GM11168 (cell line): Measurements from ENCODE around the gene USP13.
"Not testable (repeated sequence)": the region's sequence is repeated elsewhere in the genome, so short reads cannot be mapped to it uniquely, and the experiment has no call there.

Experiments
- in situ Hi-C: fragments of 300-500 bp; cut with MboI; formaldehyde crosslinking; loops from one replicate; pipeline ENCODE4 v1.12.0; 2022; ENCODE audit warnings: low sequenced_read_pairs; ENCODE audit not compliant: unreplicated experiment

Gene USP13

DNA sequence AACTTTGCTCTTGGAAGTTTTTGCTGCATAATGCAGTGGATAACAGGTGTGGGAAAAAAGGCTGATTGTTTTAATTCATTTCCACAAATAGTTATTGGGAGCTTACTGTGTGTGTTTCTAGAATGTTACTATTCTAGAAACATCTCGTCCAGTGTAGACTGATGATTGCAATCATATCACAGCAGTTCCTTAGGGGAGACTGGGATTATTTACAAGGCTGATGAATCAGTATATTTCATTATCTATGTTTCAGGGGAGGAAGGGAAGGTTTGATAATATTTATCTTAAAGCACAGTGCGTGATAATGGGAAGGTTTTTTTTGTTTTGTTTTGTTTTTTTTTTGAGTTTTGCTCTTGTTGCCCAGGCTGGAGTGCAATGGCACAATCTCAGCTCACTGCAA is 2.4 kb downstream of the USP13 start:
- in situ Hi-C loops, result no loop called here

DNA sequence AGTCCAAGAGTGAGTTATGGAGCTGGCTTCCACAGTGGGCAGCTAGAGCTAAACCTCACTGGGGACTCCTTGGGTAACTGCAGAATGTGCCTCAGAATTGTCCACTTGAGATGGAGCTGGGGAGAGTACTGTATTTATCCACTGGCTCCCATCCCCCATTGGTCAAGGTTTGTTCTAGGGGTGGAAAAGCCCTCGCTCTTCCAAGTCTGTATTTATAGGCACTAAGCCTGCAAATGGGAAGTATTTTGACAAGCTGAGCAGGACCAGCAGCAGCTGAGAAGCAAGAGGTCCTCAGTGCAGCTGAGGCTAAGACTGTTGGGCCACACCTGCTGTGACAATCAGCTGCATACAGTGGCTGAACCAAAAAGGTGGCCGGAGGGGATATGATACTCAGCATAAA is 5.8 kb downstream of the USP13 start:
- in situ Hi-C loops, result no loop called here

DNA sequence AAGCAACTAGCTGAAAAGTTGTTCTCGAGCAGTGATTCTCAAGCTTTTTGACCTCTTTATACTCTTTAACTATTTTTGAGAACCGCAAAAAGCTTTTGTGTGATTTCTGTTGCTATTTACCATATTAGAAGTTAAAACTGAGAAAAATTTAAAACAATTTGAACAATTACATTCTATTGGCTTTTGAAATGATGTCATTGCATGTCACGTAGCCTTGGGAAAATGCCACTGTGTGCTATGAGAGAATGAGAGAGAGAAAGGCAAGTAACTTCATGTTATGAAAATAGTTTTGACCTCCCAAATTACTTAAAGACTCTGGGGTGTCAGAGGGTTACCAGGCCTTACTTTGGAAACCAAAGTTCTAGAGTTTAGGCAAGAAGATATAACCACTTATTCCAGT is 8.0 kb downstream of the USP13 start:
- in situ Hi-C loops, result no loop called here

DNA sequence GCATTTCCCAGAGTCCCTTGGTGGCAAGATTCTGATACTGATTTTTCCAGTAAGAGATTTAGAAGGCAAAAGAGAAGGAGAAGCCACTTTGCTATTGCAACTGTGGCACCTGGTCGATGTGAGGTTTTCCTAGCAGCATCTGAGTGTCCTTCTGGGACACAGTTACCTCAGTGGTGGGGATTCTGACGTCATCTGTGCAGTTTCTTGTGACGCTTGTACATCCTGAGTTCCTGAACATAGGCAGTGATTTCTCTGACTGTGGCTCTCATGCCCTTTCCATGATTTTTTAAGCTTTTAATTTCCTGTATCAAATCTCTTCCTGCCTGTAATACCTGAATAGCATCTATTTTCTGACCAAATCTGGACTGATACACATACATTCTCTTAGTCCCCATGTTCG is 8.9 kb downstream of the USP13 start:
- in situ Hi-C loops, result no loop called here

DNA sequence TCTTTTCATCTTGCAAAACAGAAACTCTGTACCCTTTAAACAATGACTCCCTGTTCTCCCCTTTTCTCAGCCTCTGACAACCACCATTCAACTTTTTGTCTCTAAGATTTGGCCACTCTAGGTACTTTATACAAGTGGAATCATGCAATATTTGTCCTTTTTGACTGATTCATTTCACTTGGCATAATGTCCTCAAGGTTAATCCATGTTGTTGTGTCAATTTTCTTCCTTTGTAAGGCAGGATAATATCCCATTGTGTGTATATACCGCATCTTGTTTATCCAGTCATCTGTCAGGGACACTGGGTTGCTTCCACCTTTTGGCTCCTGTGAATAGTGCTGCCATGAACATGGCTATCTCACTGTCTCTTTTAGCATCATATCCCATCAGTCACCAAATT is 10.3 kb downstream of the USP13 start:
- in situ Hi-C loops, result no loop called here

DNA sequence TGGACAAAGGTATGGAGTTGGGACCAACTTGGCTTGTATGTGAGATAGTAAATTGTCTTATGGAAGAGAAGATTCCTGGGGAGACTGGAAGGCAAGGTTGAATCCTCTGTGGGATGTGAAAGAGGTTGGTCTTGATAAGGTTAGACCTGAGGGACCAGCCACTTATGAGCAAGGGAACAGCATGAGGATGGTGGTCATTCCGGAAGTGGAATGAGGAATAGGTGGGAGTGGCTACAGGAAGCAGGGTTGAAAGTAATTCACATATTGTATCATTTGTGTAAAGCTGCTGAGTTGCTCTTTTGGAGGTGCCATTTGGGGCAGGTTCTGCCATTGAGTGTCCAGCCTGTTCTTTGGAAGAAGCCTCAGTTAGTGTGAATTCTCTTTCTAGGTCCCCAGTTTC is 13.2 kb downstream of the USP13 start:
- in situ Hi-C loops, result no loop called here

DNA sequence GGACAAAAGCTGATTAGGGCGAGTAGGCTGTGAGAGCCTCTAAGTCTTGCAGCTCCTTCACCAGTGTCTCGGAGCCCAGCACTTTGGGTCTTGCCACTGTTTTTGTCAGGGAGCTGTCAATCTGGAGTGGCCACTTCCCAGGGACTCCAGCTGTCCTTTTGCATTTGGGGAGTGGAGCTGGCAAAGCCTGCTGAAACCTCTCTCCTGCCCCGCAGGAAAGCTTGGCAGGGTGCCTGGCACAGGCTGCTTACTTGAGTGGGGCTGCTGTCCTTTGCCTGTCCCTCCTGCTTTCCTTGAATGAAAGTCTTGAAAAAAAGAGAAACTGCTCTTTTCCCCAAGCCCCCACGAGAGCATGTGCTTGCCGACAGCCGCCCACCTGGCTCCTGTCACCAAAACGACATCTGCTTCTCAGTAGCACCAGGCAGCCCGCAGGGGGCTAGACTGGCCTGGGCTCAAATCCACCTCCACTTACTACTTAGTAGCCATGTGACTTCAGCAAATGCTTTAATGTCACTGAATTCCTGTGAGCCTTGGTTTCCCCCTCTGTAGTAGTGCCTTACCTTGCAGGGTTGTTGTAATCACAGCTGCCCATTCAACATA is 13.7 kb downstream of the USP13 start:
- in situ Hi-C loops, result no loop called here

DNA sequence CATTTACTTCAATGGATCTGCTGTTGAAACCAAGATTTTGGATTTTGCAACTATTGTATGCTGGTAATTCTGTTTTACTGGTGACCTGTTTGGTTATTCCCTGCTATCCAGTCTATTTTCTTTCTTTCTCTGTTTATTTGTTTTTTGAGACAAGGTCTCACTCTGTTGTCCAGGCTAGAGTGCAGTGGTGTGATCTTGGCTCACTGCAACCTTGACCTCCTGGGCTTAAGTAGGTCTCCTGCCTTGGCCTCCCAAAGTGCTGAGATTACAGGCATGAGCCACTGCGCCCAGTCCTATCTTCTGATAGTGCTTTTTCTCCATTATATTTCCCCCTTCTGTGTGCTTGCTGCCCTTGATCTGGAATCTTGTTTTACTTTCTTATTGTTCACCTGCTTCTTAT is 15.6 kb downstream of the USP13 start:
- in situ Hi-C loops, result no loop called here

DNA sequence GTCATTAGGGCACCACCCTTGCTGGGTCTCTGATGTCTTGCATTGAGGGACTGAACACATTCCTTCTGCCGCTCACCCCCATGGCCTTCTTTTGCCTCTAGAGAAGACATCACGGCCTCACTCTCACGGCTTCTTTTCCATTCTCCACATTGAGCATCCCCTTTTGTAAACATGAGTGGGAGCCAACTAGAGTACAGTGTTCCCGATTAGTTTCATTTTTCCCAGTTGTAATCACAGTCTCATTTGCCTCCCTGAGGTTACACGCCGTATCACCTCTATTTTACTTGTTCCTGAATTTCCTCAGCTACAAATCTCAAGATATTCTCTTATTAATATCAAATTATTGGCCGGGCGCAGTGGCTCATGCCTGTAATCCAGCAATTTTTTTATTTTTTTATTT is 17.5 kb downstream of the USP13 start:
- in situ Hi-C loops, result no loop called here

DNA sequence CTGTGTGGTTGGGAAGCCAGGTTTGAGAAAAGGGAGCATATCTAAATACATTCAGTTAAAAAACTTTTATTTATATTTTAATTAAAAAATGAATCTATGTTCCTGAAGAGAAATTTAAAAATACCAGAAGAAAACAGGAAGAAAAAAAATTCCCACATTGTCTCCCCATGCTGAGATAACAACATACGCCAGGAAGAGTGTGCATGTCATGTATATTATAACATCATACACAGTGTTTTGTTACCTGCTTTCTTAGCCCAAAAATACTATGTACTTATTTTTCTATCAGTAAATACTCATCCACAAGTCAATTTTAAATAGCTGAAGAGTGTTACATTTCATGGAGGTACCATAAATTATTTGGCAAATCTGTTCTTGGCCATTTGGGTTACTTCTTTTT is 18.5 kb downstream of the USP13 start:
- in situ Hi-C loops, result no loop called here

DNA sequence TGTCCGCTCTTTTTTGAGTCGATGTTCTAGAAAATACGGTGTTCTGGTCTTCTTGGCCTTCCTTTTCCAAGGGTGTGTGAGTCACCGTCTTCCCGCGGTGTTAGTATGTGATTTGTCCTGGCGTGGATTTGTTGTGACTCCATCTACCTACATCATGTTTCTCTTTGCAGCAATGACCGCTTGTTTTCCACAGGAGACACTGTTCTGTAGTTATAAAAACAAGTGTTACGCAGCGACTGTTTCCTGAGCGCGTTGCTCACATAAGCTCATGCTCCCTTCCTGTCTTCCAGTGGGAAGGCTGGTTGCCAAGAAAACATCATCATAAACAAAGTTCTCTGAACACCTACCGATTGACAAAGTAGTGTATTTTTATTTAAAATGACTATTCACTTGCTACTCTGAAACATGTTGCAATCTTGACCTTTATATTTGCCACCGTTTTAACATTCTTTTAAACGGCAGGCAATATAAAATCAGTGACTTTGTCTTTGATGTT is 19.0 kb downstream of the USP13 start:
- in situ Hi-C loops, result no loop called here

DNA sequence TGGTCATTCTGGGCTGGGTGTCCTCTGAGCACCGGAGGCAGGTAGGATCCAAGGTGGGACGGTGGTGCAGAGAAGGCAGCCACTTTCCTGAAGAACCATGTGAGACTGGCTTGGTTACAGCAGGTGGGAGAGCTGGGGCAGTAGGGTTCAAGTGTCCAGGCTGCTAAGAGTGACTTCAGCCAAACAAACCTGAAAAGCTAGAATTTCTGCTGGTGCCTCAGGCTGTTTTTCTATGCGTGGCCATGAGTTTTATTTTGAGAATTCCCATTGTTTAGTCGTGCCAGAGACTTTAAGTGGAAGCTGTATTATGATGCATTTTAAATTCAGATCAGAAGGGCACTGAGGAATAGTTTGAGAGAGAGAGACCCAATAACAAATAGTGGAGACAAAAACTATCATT is 20.1 kb downstream of the USP13 start:
- in situ Hi-C loops, result no loop called here

DNA sequence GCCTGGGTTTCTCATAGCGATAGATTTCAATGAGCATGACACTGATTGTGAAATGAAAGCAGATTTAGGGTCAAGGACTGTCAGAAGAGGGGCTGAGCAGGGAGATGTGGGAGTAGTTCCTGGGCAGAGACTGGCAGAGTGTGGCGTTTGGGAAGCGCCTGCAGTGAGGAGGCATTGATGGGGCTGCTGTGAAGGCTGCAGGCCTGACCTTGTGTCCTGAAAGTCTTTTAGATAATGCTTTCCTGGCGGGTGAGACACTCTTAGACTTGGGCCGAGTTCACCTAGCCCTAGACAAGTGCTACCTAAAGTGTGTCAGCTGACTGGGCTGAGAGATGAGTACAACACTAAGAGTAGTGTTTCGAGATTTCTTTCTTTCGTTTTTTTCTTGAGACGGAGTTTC is 20.7 kb downstream of the USP13 start:
- in situ Hi-C loops, result no loop called here

DNA sequence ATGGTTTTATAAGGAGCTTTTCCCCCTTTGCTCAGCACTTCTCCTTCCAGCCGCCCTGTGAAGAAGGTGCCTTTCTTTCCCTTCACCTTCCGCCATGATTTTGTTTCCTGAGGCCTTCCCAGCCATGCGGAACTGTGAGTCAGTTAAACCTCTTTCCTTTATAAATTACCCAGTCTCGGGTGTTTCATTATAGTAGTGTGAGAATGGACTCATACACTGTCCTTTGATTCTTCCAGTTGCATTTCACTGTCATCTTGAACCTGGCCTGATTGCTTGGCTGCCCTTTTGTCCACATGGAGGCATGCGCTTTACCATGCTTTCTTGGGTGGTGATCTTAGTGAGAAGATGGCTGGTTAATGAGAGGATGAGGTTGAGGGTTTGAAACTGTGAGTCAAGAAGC is 23.2 kb downstream of the USP13 start:
- in situ Hi-C loops, result no loop called here

DNA sequence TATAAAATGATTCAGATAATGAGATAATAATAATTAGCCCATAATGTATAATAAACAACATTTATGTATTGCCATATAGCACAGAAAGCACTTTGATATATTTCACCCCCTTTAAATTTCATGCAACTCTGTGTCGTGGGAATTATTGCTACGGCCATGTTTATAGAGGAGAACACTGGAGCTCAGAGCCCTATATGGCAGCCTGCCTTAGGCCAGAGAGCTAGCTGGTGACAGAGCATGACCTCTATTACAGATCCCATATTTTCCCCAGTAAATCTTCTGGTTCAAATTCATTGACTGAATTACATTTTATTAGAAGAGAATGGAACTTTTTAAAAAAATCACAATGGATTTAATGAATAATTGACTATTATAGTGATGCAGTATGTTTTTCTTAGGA is 25.0 kb downstream of the USP13 start:
- in situ Hi-C loops, result no loop called here

DNA sequence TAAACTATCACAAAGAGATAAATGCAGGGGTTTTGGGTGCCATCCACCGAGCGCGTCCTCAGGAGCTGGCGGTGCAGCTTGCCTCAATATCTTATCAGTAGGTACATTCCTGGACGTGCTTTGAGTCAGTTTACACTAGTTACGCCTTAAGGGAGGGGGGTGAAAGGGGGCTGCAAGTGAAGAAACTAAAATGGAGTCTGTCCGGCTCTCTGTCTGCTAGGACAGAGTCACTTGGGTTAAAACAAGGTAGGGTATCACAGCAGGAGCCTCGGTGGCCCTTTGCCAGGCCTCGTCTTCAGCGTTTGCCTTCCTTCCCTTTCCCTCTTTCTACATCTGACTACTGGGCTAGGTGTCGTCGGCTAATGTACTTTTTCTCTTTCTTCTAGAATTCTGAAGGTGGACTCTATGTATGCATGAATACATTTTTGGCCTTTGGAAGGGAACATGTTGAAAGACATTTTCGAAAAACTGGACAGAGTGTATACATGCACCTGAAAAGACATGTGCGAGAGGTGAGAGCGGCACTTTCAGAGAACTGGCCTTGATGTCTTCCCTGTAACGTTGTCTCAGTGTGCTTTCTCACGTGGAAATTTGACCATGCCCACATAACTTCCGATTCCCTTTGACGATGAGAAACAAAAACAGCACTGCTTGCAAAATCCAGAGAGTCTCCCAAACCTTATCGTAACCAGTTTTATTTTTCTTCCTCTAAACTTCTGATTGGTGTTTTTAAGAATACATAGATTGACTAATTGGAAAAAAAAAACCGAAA is 28.8 kb downstream of the USP13 start:
- in situ Hi-C loops, result no loop called here

DNA sequence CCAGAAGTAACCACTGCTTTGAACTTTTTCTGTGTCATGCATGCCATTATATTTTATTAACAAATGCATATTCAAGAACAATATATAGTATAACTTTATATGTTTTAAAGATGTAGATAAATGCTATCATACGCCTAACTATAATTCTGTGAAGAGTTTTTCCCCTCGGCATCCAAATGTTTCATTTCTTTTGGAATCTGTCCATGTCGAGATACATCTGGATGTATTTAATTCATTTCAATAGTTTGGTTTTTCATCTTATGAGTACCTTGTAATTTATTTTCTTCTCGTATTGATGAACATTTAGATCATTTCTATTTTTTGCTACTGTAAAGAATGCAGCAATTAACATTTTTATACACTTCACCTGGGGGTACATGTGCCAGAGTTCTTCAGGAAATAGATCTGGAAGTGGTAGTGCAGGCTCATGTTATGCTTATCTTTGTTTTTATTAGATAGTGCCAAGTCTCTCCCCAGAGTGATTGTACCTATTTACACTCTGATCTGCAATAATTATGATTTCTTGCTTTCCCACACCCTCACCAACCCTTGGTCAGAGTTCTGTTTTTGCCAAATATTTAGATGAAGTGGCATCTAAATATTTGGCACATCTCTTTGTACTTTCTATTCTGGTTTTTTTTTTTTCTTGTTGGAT is 29.7 kb downstream of the USP13 start:
- in situ Hi-C loops, result no loop called here

DNA sequence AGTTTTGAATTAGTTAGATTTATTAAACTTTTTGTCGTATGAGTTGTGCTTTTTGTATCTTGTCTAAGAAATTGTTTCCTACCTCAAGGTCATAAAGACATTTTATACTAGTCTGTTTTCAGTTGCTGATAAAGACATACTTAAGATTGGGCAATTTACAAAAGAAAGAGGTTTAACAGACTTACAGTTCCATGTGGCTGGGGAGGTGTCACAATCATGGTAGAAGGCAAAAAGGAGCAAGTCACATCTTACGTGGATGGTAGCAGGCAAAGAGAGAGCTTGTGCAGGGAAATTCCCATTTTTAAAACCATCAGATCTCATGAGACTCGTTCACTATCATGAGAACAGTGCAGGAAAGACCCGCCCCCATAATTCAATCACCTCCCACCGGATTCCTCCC is 30.4 kb downstream of the USP13 start:
- in situ Hi-C loops, result not testable (repeated sequence)

DNA sequence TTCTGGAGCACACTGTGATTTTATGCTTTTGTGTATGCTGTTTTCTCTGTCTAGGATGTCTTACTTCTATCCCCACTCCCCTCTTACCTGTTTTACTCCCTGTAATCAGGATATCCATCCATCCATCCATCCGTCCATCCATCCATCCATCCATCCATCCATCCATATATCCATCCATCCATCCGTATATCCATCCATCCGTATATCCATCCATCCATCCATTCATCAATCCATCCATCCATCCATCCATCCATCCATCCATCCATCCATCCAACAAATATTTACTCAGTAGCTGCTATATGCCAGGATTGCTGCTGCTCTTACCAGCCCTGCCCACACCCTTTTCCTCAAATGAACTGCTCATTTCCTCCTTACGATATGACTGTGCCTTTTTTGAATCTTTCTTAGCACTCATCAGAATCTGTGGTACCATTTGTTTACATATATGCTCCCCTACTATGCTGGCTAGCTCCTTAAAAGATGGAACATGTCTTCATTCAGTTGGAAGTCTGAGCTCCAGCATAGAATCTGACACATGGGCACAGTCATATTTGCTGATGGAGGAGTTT is 35.2 kb downstream of the USP13 start:
- in situ Hi-C loops, result no loop called here

DNA sequence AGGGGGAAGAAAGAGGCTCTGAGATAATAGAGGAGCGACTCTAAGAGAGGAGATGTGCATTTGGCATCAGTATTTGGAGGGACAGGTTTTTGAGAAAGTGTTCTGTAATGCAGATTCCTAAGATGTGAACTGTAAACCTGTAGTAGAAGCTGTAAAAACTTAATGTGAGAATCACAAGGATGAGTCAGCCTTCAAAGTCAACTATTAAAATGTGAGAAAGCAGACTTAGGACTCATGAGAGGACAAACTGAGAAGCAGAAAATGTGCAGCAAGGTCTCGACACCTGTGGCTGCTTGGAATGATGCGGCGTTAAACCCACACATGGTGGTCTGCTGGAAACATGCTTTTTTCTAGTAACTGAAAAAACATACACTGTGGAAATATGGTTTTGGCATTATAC is 36.0 kb downstream of the USP13 start:
- in situ Hi-C loops, result no loop called here

DNA sequence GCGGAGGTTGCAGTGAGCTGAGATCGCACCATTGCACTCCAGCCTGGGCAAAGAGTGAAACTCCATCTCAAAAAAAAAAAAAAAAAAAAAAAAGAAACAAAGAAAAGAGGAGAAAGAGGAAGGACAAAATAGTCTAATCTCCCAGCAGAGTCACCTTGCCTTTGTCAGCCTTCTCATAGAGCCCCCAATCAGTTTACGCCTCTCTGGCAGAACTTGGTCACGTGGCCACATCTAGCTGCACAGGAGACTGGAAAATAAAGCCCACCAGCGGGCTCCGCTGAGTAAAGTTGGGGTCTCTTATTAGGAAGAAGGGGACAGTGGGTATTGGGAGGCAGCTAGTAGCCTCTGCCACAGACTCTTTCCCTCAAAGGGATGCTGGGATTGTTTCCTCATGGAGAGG is 41.9 kb downstream of the USP13 start:
- in situ Hi-C loops, result no loop called here
